GM18868 (cell line): ENCODE results near the gene GATAD2B.
"Not testable (repeated sequence)": the region's sequence is repeated elsewhere in the genome, so short reads cannot be mapped to it uniquely, and the experiment has no call there.

Source experiments
- ATAC-seq: cut with Tn5 transposase; IDR thresholded peaks from one replicate; pipeline ENCODE4 v1.9.1; 2021; ENCODE audit warnings: mild to moderate bottlenecking, moderate library complexity; ENCODE audit not compliant: unreplicated experiment

The GATAD2B gene

GRCh38 chr1:153768316-153769181, 154.2 kb downstream of the GATAD2B start:
- no peak for ATAC-seq

- no peak for ATAC-seq
These were observed 155.3 kb downstream of the GATAD2B start for GRCh38 chr1:153767519-153767918.

GRCh38 chr1:153766663-153767062, 156.1 kb downstream of the GATAD2B start:
- not testable (repeated sequence) for ATAC-seq

GRCh38 chr1:153764310-153764709, 158.5 kb downstream of the GATAD2B start:
- no peak for ATAC-seq

- ATAC-seq: no peak
These were observed 159.2 kb downstream of the GATAD2B start for GRCh38 chr1:153763365-153764225.

GRCh38 chr1:153760440-153760839, 162.3 kb downstream of the GATAD2B start:
- no peak for ATAC-seq
